HEK293 (cell line): ENCODE data around the gene C3orf33.

Source experiments
- CTCF ChIA-PET: fragments of 350-600 bp; formaldehyde crosslinking; extraction: SDS; loops from one replicate; lab custom pipeline; 2021; ENCODE audit warnings: antibody characterized with exemption; lab: Yijun Ruan, JAX
- POLR2A ChIA-PET: fragments of 300-600 bp; formaldehyde crosslinking; extraction: SDS; loops from one replicate; lab custom pipeline; 2020; ENCODE audit warnings: antibody characterized with exemption, inconsistent platforms; lab: Yijun Ruan, JAX
- H3K27ac ChIP-seq: fragments of 200-500 bp; sonication (Bioruptor generic); 2 replicates; pipeline ENCODE4 v1.5.1; 2014; ENCODE audit warnings: low read depth, low read length, control low read depth, inconsistent platforms; ENCODE audit errors: extremely low read depth
- H3K36me3 ChIP-seq, 2 experiments: fragments of 200-500 bp in 1 of 2; sonication (Bioruptor generic) in 1 of 2; 1 replicate in 1 of 2; 2 replicates in 1 of 2; pipeline ENCODE4 v1.5.1; 2014 to 2017; ENCODE audit warnings: inconsistent platforms in 2 of 2, low read length in 2 of 2; ENCODE audit not compliant: control insufficient read depth in 2 of 2, insufficient read depth in 1 of 2
- H3K4me1 ChIP-seq: fragments of 200-500 bp; sonication (Bioruptor generic); 2 replicates; pipeline ENCODE4 v1.5.1; 2014; ENCODE audit warnings: mild to moderate bottlenecking, low read length, inconsistent platforms; ENCODE audit not compliant: control insufficient read depth, insufficient read depth
- H3K4me3 ChIP-seq: 2 replicates; pipeline ENCODE4 v1.5.1; 2011; ENCODE audit warnings: low read depth, mild to moderate bottlenecking, control low read depth, low read length, moderate library complexity
- H3K9me3 ChIP-seq: fragments of 200-500 bp; sonication (Bioruptor generic); 2 replicates; pipeline ENCODE4 v1.5.1; 2014; ENCODE audit warnings: low read depth, low read length, inconsistent platforms; ENCODE audit not compliant: control insufficient read depth, insufficient read depth
- CTCF ChIP-seq: fragments of 450-650 bp; formaldehyde crosslinking; IDR thresholded peaks from 2 replicates; pipeline ENCODE4 v1.5.1; 2016; ENCODE audit warnings: missing biosample characterization, missing genetic modification characterization
- GLIS1 ChIP-seq: fragments of 450-650 bp; formaldehyde crosslinking; IDR thresholded peaks from 2 replicates; pipeline ENCODE4 v1.5.1; 2016; ENCODE audit warnings: missing biosample characterization, missing genetic modification characterization
- HOXC10 ChIP-seq: sonication (generic); formaldehyde crosslinking; IDR thresholded peaks from 2 replicates; pipeline ENCODE4 v1.8.1; 2023; ENCODE audit warnings: mild to moderate bottlenecking, missing genetic modification reagents
- KLF9 ChIP-seq: fragments of 450-650 bp; formaldehyde crosslinking; IDR thresholded peaks from 2 replicates; pipeline ENCODE4 v1.5.1; 2016; ENCODE audit warnings: missing biosample characterization, missing genetic modification characterization, low read depth
- YY2 ChIP-seq: fragments of 450-650 bp; formaldehyde crosslinking; IDR thresholded peaks from 2 replicates; pipeline ENCODE4 v1.5.1; 2016; ENCODE audit warnings: missing biosample characterization, missing genetic modification characterization
- ZBTB1 ChIP-seq: fragments of 450-650 bp; formaldehyde crosslinking; IDR thresholded peaks from 2 replicates; pipeline ENCODE4 v1.5.1; 2016; ENCODE audit warnings: missing biosample characterization, missing genetic modification characterization
- ZBTB11 ChIP-seq: fragments of 450-650 bp; formaldehyde crosslinking; conservative IDR thresholded peaks from 2 replicates; pipeline ENCODE4 v1.5.1; 2016; ENCODE audit warnings: low read depth, missing biosample characterization, missing genetic modification characterization
- ZBTB20 ChIP-seq: fragments of 450-650 bp; formaldehyde crosslinking; IDR thresholded peaks from 2 replicates; pipeline ENCODE4 v1.5.1; 2016; ENCODE audit warnings: missing biosample characterization, missing genetic modification characterization
- ZBTB8A ChIP-seq: fragments of 450-650 bp; formaldehyde crosslinking; IDR thresholded peaks from 2 replicates; pipeline ENCODE4 v1.5.1; 2016; ENCODE audit warnings: missing biosample characterization, missing genetic modification characterization
- ZFHX2 ChIP-seq: fragments of 450-650 bp; formaldehyde crosslinking; conservative IDR thresholded peaks from 2 replicates; pipeline ENCODE4 v1.5.1; 2016; ENCODE audit warnings: missing biosample characterization, missing genetic modification characterization
- ZNF121 ChIP-seq: fragments of 450-650 bp; formaldehyde crosslinking; IDR thresholded peaks from 2 replicates; pipeline ENCODE4 v1.5.1; 2016; ENCODE audit warnings: missing biosample characterization, missing genetic modification characterization
- ZNF24 ChIP-seq: fragments of 450-650 bp; formaldehyde crosslinking; IDR thresholded peaks from 2 replicates; pipeline ENCODE4 v1.5.1; 2016; ENCODE audit warnings: missing biosample characterization, missing genetic modification characterization
- ZNF514 ChIP-seq: fragments of 450-650 bp; formaldehyde crosslinking; IDR thresholded peaks from 2 replicates; pipeline ENCODE4 v1.5.1; 2016; ENCODE audit warnings: missing biosample characterization, missing genetic modification characterization
- ZNF544 ChIP-seq: fragments of 450-650 bp; formaldehyde crosslinking; IDR thresholded peaks from 2 replicates; pipeline ENCODE4 v1.5.0; 2017; ENCODE audit warnings: missing biosample characterization, missing genetic modification characterization
- ZNF561 ChIP-seq: fragments of 450-650 bp; IDR thresholded peaks from 2 replicates; pipeline ENCODE4 v1.5.1; 2018; ENCODE audit warnings: missing biosample characterization, missing genetic modification characterization, borderline replicate concordance
- ZNF629 ChIP-seq: fragments of 450-650 bp; formaldehyde crosslinking; IDR thresholded peaks from 2 replicates; pipeline ENCODE4 v1.5.1; 2017; ENCODE audit warnings: missing biosample characterization, missing genetic modification characterization
- ZNF639 ChIP-seq: fragments of 450-650 bp; formaldehyde crosslinking; IDR thresholded peaks from 2 replicates; pipeline ENCODE4 v1.5.1; 2016; ENCODE audit warnings: missing biosample characterization, missing genetic modification characterization
- ZNF654 ChIP-seq: fragments of 450-650 bp; formaldehyde crosslinking; IDR thresholded peaks from 2 replicates; pipeline ENCODE4 v1.5.1; 2016; ENCODE audit warnings: low read depth, missing biosample characterization, missing genetic modification characterization
- ZSCAN30 ChIP-seq: fragments of 450-650 bp; IDR thresholded peaks from 2 replicates; pipeline ENCODE4 v1.5.1; 2018; ENCODE audit warnings: missing biosample characterization, mild to moderate bottlenecking, missing genetic modification characterization, moderate library complexity
- TF ChIP-seq, protein P1 (sequence below): fragments of 450-650 bp; formaldehyde crosslinking; IDR thresholded peaks from 2 replicates; pipeline ENCODE4 v1.5.1; 2016; ENCODE audit warnings: missing biosample characterization, missing genetic modification characterization
- TF ChIP-seq, protein P2 (sequence below): fragments of 450-650 bp; formaldehyde crosslinking; IDR thresholded peaks from 2 replicates; pipeline ENCODE4 v1.5.1; 2016; ENCODE audit warnings: missing biosample characterization, missing genetic modification characterization
- TF ChIP-seq, protein P3 (sequence below): fragments of 450-650 bp; IDR thresholded peaks from 2 replicates; pipeline ENCODE4 v1.5.1; 2018; ENCODE audit warnings: missing biosample characterization, mild to moderate bottlenecking, missing genetic modification characterization
- TF ChIP-seq, protein P4 (sequence below): IDR thresholded peaks from 2 replicates; pipeline ENCODE4 v1.6.1; 2011; ENCODE audit warnings: mild to moderate bottlenecking, low read depth, low read length, borderline replicate concordance

Gene C3orf33

DNA sequence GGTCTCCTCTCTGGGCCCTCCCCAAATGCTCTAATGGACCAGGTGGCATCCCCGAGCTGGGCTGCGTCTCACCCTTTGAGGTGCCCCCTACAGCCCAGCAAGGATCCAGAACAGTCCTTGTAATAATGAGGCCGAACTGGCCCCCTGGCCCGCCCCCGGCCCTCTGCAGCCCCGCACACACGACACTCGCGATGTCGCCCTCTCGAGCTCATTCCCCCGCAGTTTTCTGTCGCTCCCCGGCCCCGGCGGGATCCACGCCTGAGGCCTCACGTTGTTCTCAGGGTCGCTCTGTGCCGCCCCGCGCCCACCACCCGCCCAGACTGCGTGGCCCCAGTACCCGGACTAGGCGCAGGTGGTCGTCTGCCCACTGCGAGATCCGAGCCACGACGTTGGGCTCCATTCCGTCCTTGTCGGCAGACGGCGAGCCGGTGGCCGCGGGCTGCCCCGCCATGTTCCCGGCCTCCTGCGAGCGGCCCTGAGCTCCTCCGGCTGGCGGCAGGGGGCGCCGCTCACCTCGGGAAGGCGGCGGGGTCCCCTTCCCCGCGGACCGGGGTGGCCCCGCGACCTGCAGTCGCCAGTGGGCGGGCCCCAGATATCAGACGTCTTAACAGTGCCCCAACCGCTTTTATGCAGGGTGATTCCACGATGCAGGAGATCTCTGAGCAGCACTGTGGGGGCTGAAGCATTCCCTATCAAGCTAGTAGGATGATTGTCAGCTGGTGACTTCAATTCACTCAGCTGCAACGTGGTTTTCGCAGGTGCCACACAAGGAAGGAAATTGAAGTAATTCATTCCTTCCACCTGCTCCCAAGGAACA, at the start of gene C3orf33:
TSS of gene C3orf33 (minus strand) at position 477 of the 817 bp plus-strand sequence. CDS start at position 451, 26 bp downstream.
- Histone ChIP-seq H3K9me3 (no peaks in the 10 kb centered on the region), H3K27ac (peak within 1 kb of the TSS; percentile 58; the same call in 1 of the 2 replicates), H3K4me3 (peak within 1 kb of the TSS; percentile 61), H3K36me3 (peaks cover 0 to 13% of the 10 kb centered on the region in 2 experiments), H3K4me1 (no peaks in the 10 kb centered on the region)
- CTCF ChIA-PET, result interaction anchor here (0.5 to 2.3 kb wide), 35 partner anchors 8 to 1845 kb away, joined by 3 to 19 read pairs (median 3); partner anchors contain the start of genes GMPS and SLC33A1
- POLR2A ChIA-PET, result interaction anchor here (0.7 to 1.7 kb wide), 8 partner anchors 9 to 71 kb away, joined by 3 to 12 read pairs (median 4); partner anchors contain the start of genes GMPS, PLCH1 and SLC33A1
- TF ChIP-seq HOXC10, result 0 out of 2 replicates have a peak, but pooled peaks have one; percentile 18
- peak; percentile 86 for TF ChIP-seq ZSCAN30 (tag by site-specific recombination)
- TF ChIP-seq ZBTB1 (tag by site-specific recombination), result no peak
- TF ChIP-seq ZNF121 (tag by site-specific recombination), result no peak
- TF ChIP-seq YY2 (tag by site-specific recombination), result peak; percentile 61; the same call in 1 of the 2 replicates
- TF ChIP-seq ZNF514 (tag by site-specific recombination), result no peak
- TF ChIP-seq ZBTB8A, result peak; percentile 39; the same call in 1 of the 2 replicates
- peak; percentile 21; the same call in 1 of the 2 replicates for TF ChIP-seq ZNF654
- no peak for TF ChIP-seq ZNF561 (tag by site-specific recombination)
- TF ChIP-seq, protein P1, sequence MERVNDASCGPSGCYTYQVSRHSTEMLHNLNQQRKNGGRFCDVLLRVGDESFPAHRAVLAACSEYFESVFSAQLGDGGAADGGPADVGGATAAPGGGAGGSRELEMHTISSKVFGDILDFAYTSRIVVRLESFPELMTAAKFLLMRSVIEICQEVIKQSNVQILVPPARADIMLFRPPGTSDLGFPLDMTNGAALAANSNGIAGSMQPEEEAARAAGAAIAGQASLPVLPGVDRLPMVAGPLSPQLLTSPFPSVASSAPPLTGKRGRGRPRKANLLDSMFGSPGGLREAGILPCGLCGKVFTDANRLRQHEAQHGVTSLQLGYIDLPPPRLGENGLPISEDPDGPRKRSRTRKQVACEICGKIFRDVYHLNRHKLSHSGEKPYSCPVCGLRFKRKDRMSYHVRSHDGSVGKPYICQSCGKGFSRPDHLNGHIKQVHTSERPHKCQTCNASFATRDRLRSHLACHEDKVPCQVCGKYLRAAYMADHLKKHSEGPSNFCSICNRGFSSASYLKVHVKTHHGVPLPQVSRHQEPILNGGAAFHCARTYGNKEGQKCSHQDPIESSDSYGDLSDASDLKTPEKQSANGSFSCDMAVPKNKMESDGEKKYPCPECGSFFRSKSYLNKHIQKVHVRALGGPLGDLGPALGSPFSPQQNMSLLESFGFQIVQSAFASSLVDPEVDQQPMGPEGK, result 0 out of 2 replicates have a peak, but pooled peaks have one; percentile 43
- TF ChIP-seq ZFHX2 (tag by site-specific recombination), result peak; percentile 54
- TF ChIP-seq, protein P2, sequence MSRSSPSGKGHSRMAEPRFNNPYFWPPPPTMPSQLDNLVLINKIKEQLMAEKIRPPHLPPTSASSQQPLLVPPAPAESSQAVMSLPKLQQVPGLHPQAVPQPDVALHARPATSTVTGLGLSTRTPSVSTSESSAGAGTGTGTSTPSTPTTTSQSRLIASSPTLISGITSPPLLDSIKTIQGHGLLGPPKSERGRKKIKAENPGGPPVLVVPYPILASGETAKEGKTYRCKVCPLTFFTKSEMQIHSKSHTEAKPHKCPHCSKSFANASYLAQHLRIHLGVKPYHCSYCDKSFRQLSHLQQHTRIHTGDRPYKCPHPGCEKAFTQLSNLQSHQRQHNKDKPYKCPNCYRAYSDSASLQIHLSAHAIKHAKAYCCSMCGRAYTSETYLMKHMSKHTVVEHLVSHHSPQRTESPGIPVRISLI (tag by site-specific recombination), result no peak
- TF ChIP-seq ZBTB20 (tag by site-specific recombination), result peak; percentile 54; the same call in 1 of the 2 replicates
- peak; percentile 85 for TF ChIP-seq CTCF (tag by site-specific recombination)
- peak; percentile 60 for TF ChIP-seq GLIS1 (tag by site-specific recombination)
- TF ChIP-seq, protein P3, sequence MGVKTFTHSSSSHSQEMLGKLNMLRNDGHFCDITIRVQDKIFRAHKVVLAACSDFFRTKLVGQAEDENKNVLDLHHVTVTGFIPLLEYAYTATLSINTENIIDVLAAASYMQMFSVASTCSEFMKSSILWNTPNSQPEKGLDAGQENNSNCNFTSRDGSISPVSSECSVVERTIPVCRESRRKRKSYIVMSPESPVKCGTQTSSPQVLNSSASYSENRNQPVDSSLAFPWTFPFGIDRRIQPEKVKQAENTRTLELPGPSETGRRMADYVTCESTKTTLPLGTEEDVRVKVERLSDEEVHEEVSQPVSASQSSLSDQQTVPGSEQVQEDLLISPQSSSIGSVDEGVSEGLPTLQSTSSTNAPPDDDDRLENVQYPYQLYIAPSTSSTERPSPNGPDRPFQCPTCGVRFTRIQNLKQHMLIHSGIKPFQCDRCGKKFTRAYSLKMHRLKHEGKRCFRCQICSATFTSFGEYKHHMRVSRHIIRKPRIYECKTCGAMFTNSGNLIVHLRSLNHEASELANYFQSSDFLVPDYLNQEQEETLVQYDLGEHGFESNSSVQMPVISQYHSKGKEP (tag by site-specific recombination), result 0 out of 2 replicates have a peak, but pooled peaks have one; percentile 16
- no peak for TF ChIP-seq ZNF24
- TF ChIP-seq ZNF639 (tag by site-specific recombination), result no peak
- TF ChIP-seq, protein P4, sequence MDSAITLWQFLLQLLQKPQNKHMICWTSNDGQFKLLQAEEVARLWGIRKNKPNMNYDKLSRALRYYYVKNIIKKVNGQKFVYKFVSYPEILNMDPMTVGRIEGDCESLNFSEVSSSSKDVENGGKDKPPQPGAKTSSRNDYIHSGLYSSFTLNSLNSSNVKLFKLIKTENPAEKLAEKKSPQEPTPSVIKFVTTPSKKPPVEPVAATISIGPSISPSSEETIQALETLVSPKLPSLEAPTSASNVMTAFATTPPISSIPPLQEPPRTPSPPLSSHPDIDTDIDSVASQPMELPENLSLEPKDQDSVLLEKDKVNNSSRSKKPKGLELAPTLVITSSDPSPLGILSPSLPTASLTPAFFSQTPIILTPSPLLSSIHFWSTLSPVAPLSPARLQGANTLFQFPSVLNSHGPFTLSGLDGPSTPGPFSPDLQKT, result no peak
- 0 out of 2 replicates have a peak, but pooled peaks have one; percentile 36 for TF ChIP-seq ZBTB11 (tag by site-specific recombination)
- no peak for TF ChIP-seq ZNF544
- TF ChIP-seq KLF9, result 0 out of 2 replicates have a peak, but pooled peaks have one; percentile 38
- 0 out of 2 replicates have a peak, but pooled peaks have one; percentile 11 for TF ChIP-seq ZNF629 (tag by site-specific recombination)
